Brain pericyte (primary cell): ENCODE results near the gene ATAD3C.
"Not testable (repeated sequence)": the region's sequence is repeated elsewhere in the genome, so short reads cannot be mapped to it uniquely, and the experiment has no call there.

ENCODE experiments used
- DNase-seq: peaks from one replicate; pipeline ENCODE4 v3.0.0-alpha.2; 2012; ENCODE audit warnings: low read depth, low spot score

ATAD3C gene

DNA sequence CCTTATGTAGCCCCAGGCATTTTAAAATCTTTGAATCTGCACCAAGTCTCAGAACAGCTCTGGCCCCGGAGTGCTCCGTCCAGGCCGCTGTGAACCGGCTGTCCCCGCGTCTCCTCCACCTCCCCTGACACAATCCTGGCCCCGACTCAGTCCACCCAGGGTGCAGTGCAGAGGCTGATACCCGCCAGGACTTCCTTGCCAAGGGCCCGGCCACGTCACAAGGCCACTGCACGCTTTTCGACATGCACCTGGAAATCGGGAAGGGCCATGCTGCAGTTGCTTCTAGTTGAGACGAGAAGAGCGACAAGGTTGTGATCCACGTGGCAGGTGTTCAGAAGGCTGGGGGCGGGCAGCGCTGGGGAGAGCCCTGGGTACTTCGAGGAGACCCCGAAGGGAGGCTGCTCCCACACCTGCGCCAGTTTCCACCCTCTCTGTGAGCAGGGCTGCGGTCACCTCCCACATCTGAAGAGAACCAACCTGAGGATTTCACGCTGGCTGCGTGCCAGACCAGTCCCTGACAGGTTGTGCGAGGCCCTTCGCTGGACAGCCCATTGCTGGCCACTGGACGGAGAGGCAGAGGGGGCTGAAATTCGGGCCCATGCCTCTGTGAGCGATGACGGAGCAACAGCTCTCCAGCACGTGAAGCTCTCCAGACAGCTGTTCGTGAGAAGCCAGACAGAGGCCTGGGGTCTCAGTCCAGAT, 7.3 kb upstream of the ATAD3C start:
- DNase-seq: no peak

DNA sequence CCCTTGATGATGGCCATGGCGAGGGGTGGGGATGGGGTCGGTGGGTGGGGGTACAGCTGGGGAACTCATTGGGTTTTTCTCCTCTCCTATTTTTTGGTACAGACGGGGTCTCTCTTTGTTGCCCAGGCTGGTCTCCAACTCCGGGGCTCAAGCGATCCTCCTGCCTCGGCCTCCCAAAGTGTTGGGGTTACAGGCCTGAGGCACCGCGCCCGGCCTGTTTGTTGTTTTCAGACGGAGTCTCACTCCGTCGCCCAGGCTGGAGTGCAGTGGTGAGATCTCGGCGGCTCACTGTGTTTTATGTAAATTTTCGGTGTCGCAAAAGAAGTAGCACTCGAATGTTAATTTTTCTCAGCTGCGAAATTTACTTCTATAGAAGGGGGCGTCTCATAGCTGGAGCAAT, 2.9 kb upstream of the ATAD3C start:
- DNase-seq: not testable (repeated sequence)

DNA sequence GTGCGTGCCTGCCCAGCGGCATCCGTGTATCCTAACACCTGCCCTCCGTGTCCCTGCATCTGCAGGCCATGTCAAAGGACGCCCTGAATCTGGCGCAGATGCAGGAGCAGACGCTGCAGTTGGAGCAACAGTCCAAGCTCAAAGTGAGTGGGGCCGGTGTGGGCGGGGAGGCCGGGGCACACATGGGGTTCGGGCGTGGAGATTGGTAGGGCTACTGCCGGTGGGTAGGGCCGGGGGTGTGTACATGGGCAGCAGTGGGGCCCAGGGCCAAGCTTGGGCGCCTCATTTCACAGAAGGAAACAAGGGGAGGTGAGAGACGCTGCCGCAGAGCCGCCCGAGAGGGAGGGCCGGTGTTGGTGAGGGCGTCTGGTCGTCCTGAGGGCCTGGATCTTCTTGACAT, 1.1 kb downstream of the ATAD3C start:
- DNase-seq: not testable (repeated sequence)

DNA sequence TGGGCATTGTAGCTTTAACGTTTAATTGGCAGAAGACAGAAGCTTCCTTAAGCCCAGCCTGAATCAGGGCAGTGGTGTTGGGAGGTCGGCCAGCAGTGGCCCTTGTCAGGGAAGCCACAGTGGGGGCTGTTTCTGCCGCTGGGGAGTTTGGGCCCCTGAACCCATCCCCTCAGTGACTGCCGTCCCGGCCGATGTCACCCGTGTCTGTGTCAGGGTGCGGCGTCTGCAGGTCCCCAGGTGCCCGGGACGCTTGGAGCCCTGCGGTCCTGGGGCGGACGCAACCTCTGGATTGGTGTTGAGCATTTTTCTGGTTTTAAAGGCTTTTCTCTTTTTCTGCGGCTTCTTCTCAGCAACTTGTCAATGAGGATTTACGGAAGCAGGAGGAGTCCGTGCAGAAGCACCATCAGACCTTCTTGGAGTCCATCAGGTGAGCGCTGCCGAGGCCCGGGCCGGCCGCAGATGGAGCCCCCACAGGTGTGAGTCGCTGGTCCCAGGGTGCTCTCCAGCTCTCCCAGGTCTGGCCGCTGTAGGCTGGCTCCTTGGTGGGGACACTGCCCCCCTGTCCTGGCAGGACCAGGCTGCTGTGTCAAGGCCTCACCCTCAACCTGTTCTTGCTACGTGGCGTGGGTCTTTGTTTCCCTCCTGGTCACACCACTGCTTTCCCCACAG, 2.3 kb downstream of the ATAD3C start:
- no peak for DNase-seq

DNA sequence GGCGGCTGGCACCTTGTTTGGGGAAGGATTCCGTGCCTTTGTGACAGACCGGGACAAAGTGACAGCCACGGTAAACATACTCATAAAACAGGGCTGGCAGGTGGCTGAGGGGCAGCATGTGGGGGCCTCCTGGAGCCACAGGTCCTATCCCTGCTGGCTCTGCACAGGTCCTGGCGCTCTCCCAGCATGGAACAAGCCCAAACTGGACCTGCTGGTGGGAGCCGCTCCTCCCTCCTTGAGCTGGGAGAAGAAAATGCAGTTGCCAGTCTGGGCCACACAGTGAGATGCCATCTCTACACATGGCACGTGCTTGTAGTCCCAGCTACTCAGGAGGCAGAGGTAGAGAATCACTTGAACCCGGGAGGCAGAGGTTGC, 2.9 kb downstream of the ATAD3C start:
- DNase-seq: not testable (repeated sequence)

DNA sequence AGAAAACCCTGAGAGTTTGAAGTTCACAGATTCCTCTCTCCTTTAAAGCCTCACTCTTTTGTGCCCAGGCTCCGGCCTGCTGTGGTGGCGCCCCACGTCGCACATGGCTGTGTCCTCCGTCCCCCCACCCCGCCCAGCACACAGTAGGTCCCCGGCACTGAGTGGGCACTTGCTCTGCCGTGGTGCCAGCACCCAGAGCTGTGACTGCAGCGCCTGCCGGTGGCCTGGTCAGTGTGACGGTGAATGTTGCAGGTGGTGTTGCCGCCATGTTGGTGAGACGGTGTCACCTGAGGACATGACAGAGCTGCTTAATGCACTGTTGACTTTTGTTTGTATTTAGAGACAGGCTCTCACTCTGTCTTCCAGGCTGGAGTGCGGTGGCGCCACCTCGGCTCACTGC, 3.4 kb downstream of the ATAD3C start:
- no peak for DNase-seq

DNA sequence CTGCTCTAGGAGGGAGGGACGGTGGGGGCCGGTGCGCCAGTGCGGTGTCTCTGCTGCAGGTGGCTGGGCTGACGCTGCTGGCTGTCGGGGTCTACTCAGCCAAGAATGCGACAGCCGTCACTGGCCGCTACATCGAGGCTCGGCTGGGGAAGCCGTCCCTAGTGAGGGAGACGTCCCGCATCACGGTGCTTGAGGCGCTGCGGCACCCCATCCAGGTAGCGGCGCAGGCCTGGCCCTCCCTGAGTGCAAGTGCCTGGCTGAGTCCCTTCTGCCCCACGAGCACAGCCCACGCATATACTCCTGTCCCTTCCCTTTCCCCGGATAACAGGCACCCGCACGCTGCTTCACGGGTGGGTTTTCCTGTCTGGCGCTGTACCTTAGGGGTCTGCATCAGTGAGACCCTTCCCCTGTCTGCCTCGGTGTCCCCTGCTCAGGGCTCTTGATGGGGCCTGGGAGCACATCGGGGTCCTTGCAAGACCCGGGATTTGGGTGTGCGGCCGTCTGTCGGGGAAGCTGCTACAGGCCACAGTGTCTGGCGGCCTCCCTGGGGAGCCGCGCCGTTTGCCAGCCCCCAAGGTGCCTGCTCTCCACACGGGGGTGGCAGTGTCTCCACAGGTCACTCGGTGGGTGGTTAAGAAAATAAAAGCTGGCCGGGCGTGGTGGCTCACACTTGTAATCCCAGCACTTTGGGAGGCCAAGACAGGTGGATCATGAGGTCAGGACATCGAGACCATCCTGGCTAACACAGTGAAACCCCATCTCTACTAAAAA, 5.0 kb downstream of the ATAD3C start:
- not testable (repeated sequence) for DNase-seq

DNA sequence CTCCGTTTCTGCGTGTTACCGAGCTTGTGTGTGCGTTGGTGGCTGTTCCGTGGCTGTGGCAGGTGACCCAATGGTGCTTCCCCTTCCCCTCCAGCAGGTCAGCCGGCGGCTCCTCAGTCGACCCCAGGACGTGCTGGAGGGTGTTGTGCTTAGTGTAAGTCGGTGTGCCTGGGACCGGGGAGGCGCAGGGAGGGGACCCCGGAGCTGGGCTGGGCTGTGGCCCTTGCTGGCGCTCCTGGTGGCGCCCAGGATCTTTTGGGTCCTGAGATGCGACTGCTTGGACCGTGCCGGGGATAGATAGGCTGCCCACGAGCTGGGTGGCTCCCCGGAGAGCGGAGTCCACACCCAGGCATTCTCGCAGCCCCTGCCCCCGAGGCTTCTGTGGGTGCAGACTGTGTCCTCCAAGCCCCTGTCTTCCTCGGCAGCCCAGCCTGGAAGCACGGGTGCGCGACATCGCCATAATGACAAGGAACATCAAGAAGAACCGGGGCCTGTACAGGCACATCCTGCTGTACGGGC, 5.9 kb downstream of the ATAD3C start:
- no peak for DNase-seq

DNA sequence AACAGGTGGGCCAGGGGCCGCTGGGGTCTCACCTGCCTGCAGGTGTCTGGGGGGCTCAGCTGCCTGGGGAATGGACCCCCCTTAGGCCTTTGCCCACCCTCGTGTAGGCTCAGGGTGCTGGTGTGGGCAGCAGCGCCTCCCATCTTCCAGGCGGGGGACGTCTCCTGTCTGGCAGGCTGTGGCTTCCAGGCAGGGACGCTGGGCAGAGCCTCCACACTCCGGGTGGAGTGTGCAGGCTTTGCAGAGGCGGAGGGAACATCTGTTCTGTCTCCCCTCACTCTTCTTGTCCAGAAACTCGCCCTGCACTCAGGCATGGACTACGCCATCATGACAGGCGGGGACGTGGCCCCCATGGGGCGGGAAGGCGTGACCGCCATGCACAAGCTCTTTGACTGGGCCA, 6.4 kb downstream of the ATAD3C start:
- DNase-seq: not testable (repeated sequence)

DNA sequence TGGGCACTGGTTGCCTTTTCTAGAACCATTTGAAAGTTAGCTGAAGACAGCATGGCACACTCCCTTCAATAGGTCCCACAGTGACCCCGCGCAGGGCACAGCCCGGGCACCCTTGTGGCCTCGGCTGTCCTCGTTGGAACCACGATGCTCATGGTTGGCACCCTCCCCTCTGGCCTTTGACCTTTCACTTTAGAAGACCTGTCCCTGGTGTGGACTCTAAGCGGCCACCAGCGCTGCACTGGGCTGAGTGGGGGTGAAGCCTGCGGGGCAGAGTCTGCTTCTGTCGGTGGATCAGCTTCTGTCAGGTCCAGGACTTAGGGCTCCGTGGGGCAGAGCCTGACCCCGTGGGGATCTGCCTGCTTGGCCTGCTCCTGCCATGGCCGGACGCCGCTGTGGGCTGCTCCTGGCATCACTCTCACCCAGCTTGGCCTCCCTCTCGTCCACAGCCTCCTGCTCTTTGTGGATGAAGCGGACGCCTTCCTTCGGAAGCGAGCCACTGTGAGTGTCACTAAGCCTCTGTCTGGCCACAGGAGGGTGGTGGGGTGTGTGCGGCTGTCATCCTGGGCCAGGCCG, 7.3 kb downstream of the ATAD3C start:
- DNase-seq: not testable (repeated sequence)

DNA sequence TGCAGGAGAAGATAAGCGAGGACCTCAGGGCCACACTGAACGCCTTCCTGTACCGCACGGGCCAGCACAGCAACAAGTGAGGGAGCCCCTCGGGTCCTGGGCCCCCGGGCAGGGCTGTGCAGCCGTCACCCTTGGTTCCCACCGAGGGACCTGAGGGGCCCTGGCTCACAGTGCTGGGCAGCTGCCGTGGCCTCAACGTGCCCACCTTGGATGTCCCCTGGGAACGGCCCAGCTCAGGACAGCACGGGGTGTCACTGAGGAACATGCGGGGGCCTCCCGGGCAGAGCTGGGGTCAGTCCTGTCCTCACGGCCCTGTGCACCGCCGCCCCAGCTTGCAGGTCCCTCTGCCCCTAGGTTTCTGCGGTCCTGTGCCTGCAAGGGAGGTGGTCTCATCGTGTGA, 9.7 kb downstream of the ATAD3C start:
- not testable (repeated sequence) for DNase-seq

DNA sequence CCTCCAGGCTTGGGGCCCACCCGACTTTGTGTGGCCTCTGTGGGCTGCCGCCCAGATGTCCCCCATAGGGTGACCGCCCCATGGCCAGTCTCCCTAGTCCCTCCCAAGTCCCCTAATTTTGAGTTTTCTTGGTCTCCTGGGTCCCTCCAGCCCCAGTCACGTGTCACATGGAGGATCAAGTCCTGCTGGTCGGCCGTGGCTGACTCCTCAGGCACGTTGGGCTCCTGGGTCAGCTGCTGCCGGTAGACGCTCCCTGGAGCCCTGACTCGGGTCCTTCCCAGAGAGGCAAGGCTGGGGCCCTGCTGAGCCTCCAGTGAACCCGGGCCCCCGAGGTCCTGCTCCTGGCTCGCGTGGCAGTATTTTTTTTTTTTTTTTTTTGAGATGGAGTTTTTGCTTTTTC, 10.2 kb downstream of the ATAD3C start:
- not testable (repeated sequence) for DNase-seq

DNA sequence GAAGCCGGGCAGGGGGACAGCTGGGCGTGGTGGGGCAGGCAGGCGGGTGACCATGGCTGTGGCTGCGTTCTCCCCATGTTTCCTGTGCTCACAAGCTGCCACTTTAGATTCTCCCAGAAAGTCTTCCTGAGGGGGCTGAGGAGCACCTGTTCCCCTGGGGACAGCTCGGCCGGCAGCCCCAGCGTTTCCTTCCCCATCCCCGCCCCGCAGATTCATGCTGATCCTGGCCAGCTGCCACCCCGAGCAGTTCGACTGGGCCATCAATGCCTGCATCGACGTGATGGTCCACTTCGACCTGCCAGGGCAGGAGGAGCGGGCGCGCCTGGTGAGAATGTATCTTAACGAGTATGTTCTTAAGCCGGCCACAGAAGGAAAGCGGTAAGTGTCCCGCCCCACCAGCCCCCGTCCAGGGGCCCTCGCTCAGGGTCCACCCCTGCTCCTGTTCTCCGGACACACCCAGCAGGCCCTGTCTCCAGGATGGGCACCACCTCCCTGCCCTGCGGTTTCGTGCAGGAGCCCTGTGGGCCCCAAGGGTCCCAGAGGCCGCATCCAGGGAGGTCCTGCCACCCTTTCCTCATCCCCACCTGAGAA, 11.1 kb downstream of the ATAD3C start:
- no peak for DNase-seq

DNA sequence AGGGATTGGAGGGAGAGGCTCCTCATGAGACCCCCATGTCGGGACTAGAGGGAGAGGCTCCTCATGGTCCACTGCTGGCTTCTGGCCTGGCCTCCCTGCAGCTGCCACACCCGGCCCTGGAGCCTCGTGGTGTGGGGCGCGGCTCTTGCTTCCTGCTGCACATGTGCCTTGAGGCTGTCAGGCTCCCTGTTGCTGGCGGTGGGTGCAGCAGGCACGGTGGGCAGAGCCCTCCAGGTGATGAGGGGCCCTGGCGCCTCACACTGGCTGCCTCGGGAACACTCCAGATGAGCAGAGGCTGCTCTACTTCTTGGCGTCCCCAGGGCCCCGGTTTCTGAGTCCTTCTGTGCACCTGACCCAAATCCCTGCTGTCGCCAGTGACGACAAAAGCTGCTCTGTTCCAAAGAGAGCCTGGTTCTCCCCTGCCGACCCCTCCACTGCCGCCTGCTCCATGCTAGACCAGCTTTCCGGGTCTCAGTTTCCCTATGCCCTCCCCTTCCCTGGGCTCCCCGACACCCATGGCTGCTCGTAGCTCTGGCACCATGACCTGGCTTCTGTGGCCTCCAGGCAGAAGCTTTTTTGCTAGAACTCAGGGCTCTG, 12.3 kb downstream of the ATAD3C start:
- DNase-seq: no peak

DNA sequence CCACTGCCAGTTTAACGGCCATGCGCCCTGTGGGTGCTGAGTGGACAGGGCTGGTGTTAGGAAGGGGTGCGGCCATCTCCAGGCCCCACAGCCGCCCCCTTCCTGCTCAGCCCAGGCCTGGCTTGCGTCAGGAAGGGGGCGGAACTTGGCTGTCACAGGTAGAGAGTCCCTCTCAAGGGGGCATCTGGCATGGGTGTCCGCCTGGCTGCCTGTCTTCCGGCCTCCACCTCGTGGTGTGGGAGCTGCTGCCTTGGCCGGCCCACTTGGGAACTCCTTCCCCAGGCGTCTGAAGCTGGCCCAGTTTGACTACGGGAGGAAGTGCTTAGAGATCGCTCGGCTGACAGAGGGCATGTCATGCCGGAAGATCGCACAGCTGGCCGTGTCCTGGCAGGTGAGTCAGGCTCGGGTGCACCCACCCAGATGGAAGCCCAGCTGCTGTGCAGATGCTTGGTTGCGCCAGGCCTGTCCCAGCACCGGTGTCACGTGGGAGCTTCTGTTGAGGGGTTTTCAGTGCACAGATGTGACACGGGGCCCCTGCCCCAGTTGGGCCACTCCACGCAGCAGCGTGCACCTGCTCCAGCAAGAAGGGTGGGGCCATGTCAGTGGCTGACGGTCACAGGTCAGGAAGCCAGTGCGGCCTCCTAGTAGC, 13.0 kb downstream of the ATAD3C start:
- no peak for DNase-seq

DNA sequence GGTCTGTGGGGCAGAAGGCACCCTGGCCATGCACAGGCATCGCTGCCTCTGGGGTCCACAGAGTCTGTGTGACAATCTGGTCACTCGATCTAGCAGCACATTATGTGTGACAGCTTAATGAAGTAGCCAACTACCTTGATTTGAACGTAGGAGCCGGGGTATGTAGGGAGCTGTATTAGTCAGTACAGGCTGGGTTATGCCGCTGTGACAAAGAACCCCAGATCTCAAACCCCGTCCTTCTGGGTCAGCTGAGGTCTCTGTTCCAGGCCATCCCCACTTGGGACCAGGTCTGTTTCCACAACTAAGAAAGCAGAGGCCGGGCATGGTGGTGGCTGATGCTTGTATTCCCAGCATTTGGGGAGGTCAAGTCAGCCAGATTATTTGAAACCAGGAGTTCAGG, 13.8 kb downstream of the ATAD3C start:
- DNase-seq: no peak

DNA sequence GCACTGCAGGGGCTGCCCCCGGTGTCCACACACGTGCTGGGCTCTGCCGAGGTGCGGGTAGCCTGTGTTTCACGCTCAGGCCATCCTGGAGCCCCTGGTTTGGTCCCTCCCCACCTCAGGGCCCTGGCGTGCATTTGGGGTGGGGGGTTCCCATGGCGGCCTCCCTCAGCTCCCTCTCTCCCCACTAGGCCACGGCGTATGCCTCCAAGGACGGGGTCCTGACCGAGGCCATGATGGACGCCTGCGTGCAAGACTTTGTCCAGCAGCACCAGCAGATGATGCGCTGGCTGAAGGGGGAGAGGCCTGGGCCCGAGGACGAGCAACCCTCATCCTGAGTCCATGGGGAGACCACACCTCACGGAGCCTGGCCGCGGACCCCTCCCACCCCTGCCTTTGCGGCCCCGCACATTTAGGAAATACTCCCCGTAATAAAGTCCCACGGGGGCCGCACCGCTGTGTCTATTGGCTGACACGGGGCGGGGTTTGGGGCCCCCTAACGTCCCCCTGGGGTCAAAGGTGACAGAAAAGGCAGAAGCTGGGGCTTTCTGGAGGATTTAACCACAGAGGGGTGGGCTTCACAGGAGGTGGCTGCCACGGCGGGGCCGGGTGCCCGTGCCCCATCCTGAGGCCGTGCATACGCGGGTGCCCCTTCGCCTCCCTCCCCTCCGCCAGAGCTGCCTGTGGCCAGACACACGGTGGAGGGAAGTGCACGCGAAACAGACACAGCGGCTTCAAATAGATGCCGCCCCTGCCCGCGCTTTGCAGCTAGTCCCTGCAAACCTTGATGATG, 18.9 kb downstream of the ATAD3C start:
- DNase-seq: not testable (repeated sequence)

DNA sequence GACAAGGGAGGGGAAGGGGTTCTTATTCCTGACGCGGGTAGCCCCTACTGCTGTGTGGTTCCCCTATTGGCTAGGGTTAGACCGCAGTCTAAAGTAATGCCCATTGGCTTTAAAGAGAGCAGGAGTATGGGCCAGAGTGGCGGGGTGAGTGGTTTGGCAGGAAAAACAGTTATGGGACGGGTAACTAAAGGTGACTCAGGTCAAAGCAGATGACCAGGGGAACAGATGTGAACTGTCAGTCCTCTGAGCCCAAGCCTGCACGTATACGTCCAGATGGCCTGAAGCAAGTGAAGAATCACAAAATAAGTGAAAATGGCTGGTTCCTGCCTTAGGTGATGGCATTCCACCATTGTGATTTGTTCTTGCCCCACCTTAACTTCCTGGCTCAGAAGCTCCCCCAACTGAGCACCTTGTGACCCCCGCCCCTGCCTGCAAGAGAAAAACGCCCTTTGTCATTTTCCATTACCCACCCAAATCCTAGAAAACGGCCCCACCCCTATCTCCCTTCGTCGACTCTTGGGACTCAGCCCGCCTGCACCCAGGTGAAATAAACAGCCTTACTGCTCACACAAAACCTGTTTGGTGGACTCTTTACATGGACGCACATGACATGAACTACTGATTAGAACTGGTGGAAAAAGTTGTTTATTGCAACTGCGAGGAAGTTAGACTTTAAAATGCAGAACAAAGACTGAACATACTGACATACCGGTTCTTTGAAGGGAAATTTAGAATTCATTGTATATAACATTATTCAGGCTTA, 21.3 kb downstream of the ATAD3C start:
- DNase-seq: no peak

DNA sequence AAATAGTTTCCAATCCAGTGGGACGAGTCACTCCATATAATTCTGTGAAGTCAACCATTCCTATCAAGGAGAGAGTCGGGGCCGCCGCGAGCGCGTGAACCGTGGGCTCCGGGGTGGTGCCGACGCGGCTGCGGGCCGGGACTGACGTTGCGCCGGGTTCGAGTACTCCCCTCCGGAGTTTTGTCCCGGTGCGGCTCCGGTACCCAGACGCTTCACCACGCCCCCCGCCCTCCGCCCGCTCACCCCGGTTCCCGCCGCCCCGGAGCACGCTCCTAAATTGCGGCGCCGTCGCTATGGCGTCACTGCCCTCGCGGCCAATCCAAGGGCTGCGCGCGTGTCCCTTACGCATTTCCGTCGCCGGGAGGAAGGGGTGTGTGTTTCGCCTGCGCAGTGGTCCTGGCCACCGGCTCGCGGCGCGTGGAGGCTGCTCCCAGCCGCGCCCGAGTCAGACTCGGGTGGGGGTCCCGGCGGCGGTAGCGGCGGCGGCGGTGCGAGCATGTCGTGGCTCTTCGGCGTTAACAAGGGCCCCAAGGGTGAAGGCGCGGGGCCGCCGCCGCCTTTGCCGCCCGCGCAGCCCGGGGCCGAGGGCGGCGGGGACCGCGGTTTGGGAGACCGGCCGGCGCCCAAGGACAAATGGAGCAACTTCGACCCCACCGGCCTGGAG, 22.0 kb downstream of the ATAD3C start, which contains the start of gene ATAD3B:
Gene ATAD3B (plus strand): TSS at position 377 of the 664 bp plus-strand sequence. CDS start 120 bp downstream, at position 497.
- peak; percentile 70 for DNase-seq
